A549 (cell line): ENCODE data around the gene IL6ST. TPM values are rescaled to one million over a fixed set of nuclear protein-coding genes. Genes with fewer than 3 reads are reported as not detected.
A peak's percentile ranks its signal among the peaks of the same experiment; 100 is the strongest.
"Not testable (repeated sequence)": the region's sequence is repeated elsewhere in the genome, so short reads cannot be mapped to it uniquely, and the experiment has no call there.

Experiments
- ATAC-seq, 2 experiments: fragments of 200-7000 bp in 1 of 2; fragments of >200 bp in 1 of 2; cut with Nextera tagmentation in 1 of 2; cut with Tn5 transposase in 1 of 2; 3 replicates each; pipeline versions ENCODE4 v1.8.0 to v1.9.1; 2018 to 2020; ENCODE audit warnings: mild to moderate bottlenecking in 1 of 2, moderate library complexity in 1 of 2
- CTCF ChIA-PET: fragments of 300-600 bp; sonication (Branson Sonifier 250); formaldehyde crosslinking; extraction: SDS; loops from one replicate; lab custom pipeline; 2021; ENCODE audit warnings: antibody characterized with exemption, inconsistent platforms; lab: Yijun Ruan, JAX
- POLR2A ChIA-PET: fragments of 350-600 bp; formaldehyde crosslinking; extraction: SDS; loops from one replicate; lab custom pipeline; 2021; ENCODE audit warnings: antibody characterized with exemption, inconsistent platforms; lab: Yijun Ruan, JAX
- DNase-seq, 2 experiments: peaks; one replicate each; pipeline versions ENCODE4 v3.0.0 to v3.0.0-alpha.2; 2011 to 2016; ENCODE audit warnings: low read depth in 1 of 2, low spot score in 1 of 2
- FAIRE-seq: peaks from 2 replicates; lab custom pipeline; 2011; peaks lifted over from hg19 to GRCh38; lab: Jason Lieb, UNC
- H3K27ac ChIP-seq, 2 experiments: fragments of >200 bp; sonication (Bioruptor Twin); formaldehyde crosslinking; 3 replicates each; pipeline ENCODE4 v1.5.1; 2016 to 2017
- H3K4me1 ChIP-seq: fragments of >200 bp; sonication (Bioruptor Twin); formaldehyde crosslinking; 3 replicates; pipeline ENCODE4 v1.6.1; 2016
- H3K4me2 ChIP-seq: fragments of >200 bp; sonication (Bioruptor Twin); formaldehyde crosslinking; 3 replicates; pipeline ENCODE4 v1.6.1; 2016
- H3K4me3 ChIP-seq: fragments of >200 bp; sonication (Bioruptor Twin); formaldehyde crosslinking; 3 replicates; pipeline ENCODE4 v1.5.1; 2016
- H3K9me3 ChIP-seq: fragments of >200 bp; sonication (Bioruptor Twin); formaldehyde crosslinking; 3 replicates; pipeline ENCODE4 v1.6.1; 2016
- ATOH8 ChIP-seq: fragments of 250-450 bp; sonication (Bioruptor Pico); IDR thresholded peaks from 2 replicates; pipeline ENCODE4 v1.5.0; 2020; ENCODE audit warnings: low read depth, mild to moderate bottlenecking, moderate library complexity
- BCL3 ChIP-seq: fragments of >200 bp; sonication (Bioruptor Twin); formaldehyde crosslinking; IDR thresholded peaks from 3 replicates; pipeline ENCODE4 v1.6.1; 2016
- CTCF ChIP-seq: fragments of >200 bp; sonication (Bioruptor Twin); formaldehyde crosslinking; IDR thresholded peaks from 3 replicates; pipeline ENCODE4 v1.5.1; 2016
- EHF ChIP-seq: fragments of 250-450 bp; sonication (Bioruptor Pico); IDR thresholded peaks from 2 replicates; pipeline ENCODE4 v1.5.0; 2020; ENCODE audit warnings: mild to moderate bottlenecking
- FOXS1 ChIP-seq: fragments of 250-450 bp; sonication (Bioruptor Pico); IDR thresholded peaks from 2 replicates; pipeline ENCODE4 v1.5.0; 2020; ENCODE audit warnings: mild to moderate bottlenecking, moderate library complexity
- HES2 ChIP-seq: fragments of >200 bp; sonication (Bioruptor Twin); formaldehyde crosslinking; IDR thresholded peaks from 2 replicates; pipeline ENCODE4 v1.6.1; 2016
- HMGXB4 ChIP-seq: fragments of 250-450 bp; sonication (Bioruptor Pico); IDR thresholded peaks from 2 replicates; pipeline ENCODE4 v1.5.0; 2021; ENCODE audit warnings: mild to moderate bottlenecking, moderate library complexity, borderline replicate concordance
- JUNB ChIP-seq: fragments of >200 bp; sonication (Bioruptor Twin); formaldehyde crosslinking; IDR thresholded peaks from 2 replicates; pipeline ENCODE4 v1.6.1; 2016
- KDM1A ChIP-seq: fragments of 200-600 bp; sonication (generic); IDR thresholded peaks from 2 replicates; pipeline ENCODE4 v1.6.1; 2016; ENCODE audit warnings: low read depth, mild to moderate bottlenecking
- MAFK ChIP-seq: fragments of 450-650 bp; IDR thresholded peaks from 2 replicates; pipeline ENCODE4 v1.6.1; 2014; ENCODE audit not compliant: partially characterized antibody
- MAZ ChIP-seq: fragments of 150-350 bp; IDR thresholded peaks from 2 replicates; pipeline ENCODE4 v1.6.1; 2014; ENCODE audit warnings: antibody characterized with exemption, low read depth, low read length, borderline replicate concordance
- MYC ChIP-seq: IDR thresholded peaks from 2 replicates; pipeline ENCODE4 v1.6.1; 2012; ENCODE audit warnings: mild to moderate bottlenecking, inconsistent platforms, low read length, improper control_type of control experiment, borderline replicate concordance
- RAD21 ChIP-seq, 2 experiments: fragments of >200 bp in 1 of 2; sonication (Bioruptor Twin) in 1 of 2; formaldehyde crosslinking in 1 of 2; IDR thresholded peaks in 1 of 2; conservative IDR thresholded peaks in 1 of 2; 2 replicates in 1 of 2; 3 replicates in 1 of 2; pipeline ENCODE4 v1.6.1; 2012 to 2018; ENCODE audit warnings: inconsistent platforms in 1 of 2
- USF2 ChIP-seq: fragments of 450-650 bp; IDR thresholded peaks from 2 replicates; pipeline ENCODE4 v1.6.1; 2014; ENCODE audit warnings: antibody characterized with exemption
- ZNF302 ChIP-seq: fragments of 250-450 bp; sonication (Bioruptor Pico); IDR thresholded peaks from 2 replicates; pipeline ENCODE4 v1.9.0; 2021; ENCODE audit warnings: inconsistent platforms, mild to moderate bottlenecking, moderate library complexity
- ZSCAN20 ChIP-seq: fragments of 250-450 bp; sonication (Bioruptor Pico); IDR thresholded peaks from 2 replicates; pipeline ENCODE4 v1.8.0; 2022; ENCODE audit warnings: mild to moderate bottlenecking, moderate library complexity
- whole genome bisulfite sequencing: methylation state at CpG from one replicate; pipeline ENCODE4 v1.1.6; 2017; ENCODE audit errors: missing lambda C conversion rate; 5-methylcytosine and 5-hydroxymethylcytosine counted together
- polyA plus RNA-seq, 4 experiments: library from polyadenylated mRNA; depleted of rRNA in 3 of 4; stranded (reverse); fragments of >200 nt; fragmentation: RNase III in 1 of 4; extraction: RNeasy Plus Mini Kit Qiagen cat#74134 plus additional on column Dnase treatment in 1 of 4; gene quantifications; 2 replicates in 3 of 4; 3 replicates in 1 of 4; pipeline ENCODE4 v1.2.3, GENCODE V29; 2011 to 2017

The IL6ST gene
- polyA plus RNA-seq, 2 of the 4 experiments (the other 2 are of a cell fraction) = 46.2 to 183 TPM

GRCh38 chr5:56037531-56038010 is 42.8 kb upstream of the IL6ST start:
- no peak for FAIRE-seq
- Histone ChIP-seq H3K9me3 (no peaks in the 10 kb centered on the region), H3K4me2 (no peak overlapping the region), H3K4me1 (0 out of 3 replicates have a peak, but pooled peaks cover 3% of the 10 kb centered on the region), H3K27ac (peak overlapping the region in 1 of 2 experiments; percentile 60; a peak in 3 of 6 replicates), H3K4me3 (no peak overlapping the region)
- DNase-seq = no peak
- TF ChIP-seq KDM1A (no peak), ZNF302 (CRISPR knock-in tag) (no peak), MYC (no peak), MAFK (peak; percentile 94)
- WGBS = 76% methylated on average over 4 of the region's 4 CpGs
- no peak for ATAC-seq
- ChIA-PET CTCF (interaction anchor here (1.2 kb wide), 1 partner anchor 60 kb away, joined by 3 read pairs; no protein-coding TSS in a partner anchor), POLR2A (no interaction called here)

GRCh38 chr5:56035394-56035793 is 40.6 kb upstream of the IL6ST start:
- H3K27ac ChIP-seq, ATAC-seq, DNase-seq, H3K4me1 ChIP-seq, POLR2A ChIA-PET, FAIRE-seq, H3K4me3 ChIP-seq, H3K9me3 ChIP-seq, H3K4me2 ChIP-seq: not testable (repeated sequence)
- 75% methylated on average over 4 of the region's 21 CpGs for WGBS
- CTCF ChIA-PET = interaction anchor here (1.1 to 1.3 kb wide), 2 partner anchors 36 to 53 kb away, joined by 3 read pairs; no protein-coding TSS in a partner anchor

- CTCF ChIA-PET, H3K4me2 ChIP-seq, FAIRE-seq, H3K9me3 ChIP-seq, H3K4me3 ChIP-seq, ATAC-seq, DNase-seq: not testable (repeated sequence)
- whole genome bisulfite sequencing = 79% methylated on average over 7 of the region's 7 CpGs
- Histone ChIP-seq H3K27ac (peak overlapping the region in 1 of 2 experiments; percentile 63; a peak in 3 of 6 replicates), H3K4me1 (peaks cover 23% of the 10 kb centered on the region)
- POLR2A ChIA-PET = interaction anchor here (0.7 kb wide), 1 partner anchor 35 kb away, joined by 3 read pairs; the partner anchor contains the start of gene IL6ST
Measured at GRCh38 chr5:56029871-56030630, 35.3 kb upstream of the IL6ST start.

- FAIRE-seq (no peak), DNase-seq (no peak), ATAC-seq (no peak)
- ChIA-PET CTCF (no interaction called here), POLR2A (interaction anchor here (0.7 kb wide), 1 partner anchor 34 kb away, joined by 3 read pairs; the partner anchor contains the start of gene IL6ST)
- no peaks in the 10 kb centered on the region for H3K9me3 ChIP-seq
- H3K27ac ChIP-seq = peak overlapping the region in 1 of 2 experiments; percentile 63; a peak in 3 of 6 replicates
- H3K4me2 ChIP-seq = no peak overlapping the region
- H3K4me3 ChIP-seq = no peak overlapping the region
- TF ChIP-seq ZSCAN20 (CRISPR knock-in tag) (no peak), HES2 (no peak)
- H3K4me1 ChIP-seq = peaks cover 29% of the 10 kb centered on the region
Measured at GRCh38 chr5:56029457-56029856, 34.7 kb upstream of the IL6ST start.

- no peak overlapping the region for H3K4me2 ChIP-seq
- WGBS = 99% methylated on average over 6 of the region's 6 CpGs
- FAIRE-seq (no peak), ATAC-seq (no peak), DNase-seq (no peak)
- H3K9me3 ChIP-seq = no peaks in the 10 kb centered on the region
- H3K4me1 ChIP-seq = peaks cover 34% of the 10 kb centered on the region
- H3K4me3 ChIP-seq = no peak overlapping the region
- ChIA-PET CTCF (no interaction called here), POLR2A (no interaction called here)
- H3K27ac ChIP-seq = peak overlapping the region in 1 of 2 experiments; percentile 53; a peak in 2 of 6 replicates
- TF ChIP-seq USF2 (no peak), FOXS1 (CRISPR knock-in tag) (no peak), HMGXB4 (no peak), CTCF (no peak), EHF (CRISPR knock-in tag) (no peak), JUNB (no peak), BCL3 (no peak), RAD21 (conservative IDR thresholded peaks at IDR 0.05 in 1 of 2, IDR thresholded peaks at IDR 0.05 in 1 of 2) (no peak), MAZ (no peak), ATOH8 (CRISPR knock-in tag) (no peak)
Measured at GRCh38 chr5:56028708-56029107, 33.9 kb upstream of the IL6ST start.
